CD14-positive monocyte (primary cell): Measurements from ENCODE around the gene OR13J1. TPM values are rescaled to one million over a fixed set of nuclear protein-coding genes. Genes with fewer than 3 reads are reported as not detected.
A peak's percentile ranks its signal among the peaks of the same experiment; 100 is the strongest.

ENCODE experiments used
- DNase-seq, 3 donors: peaks; one replicate each; pipeline ENCODE4 v3.0.0-alpha.2; 2011 to 2022
- H2AFZ ChIP-seq: 2 replicates; pipeline ENCODE4 v1.6.0; 2012; ENCODE audit warnings: mild to moderate bottlenecking, low read depth, low read length, inconsistent platforms; ENCODE audit not compliant: insufficient read depth, poor library complexity, severe bottlenecking
- H3K27ac ChIP-seq, 2 donors: 1 replicate in 1 of 2; 2 replicates in 1 of 2; pipeline ENCODE4 v1.5.1; 2012 to 2013; ENCODE audit warnings: low read length in 2 of 2, control low read depth in 1 of 2, inconsistent platforms in 1 of 2, low read depth in 1 of 2, mild to moderate bottlenecking in 1 of 2
- H3K27me3 ChIP-seq, 2 donors: one replicate each; pipeline versions ENCODE4 v1.6.0 to v1.6.1; 2011 to 2013; ENCODE audit warnings: low read length in 2 of 2; ENCODE audit not compliant: control insufficient read depth in 2 of 2, insufficient read depth in 2 of 2
- H3K36me3 ChIP-seq, 2 donors: replicated peaks in 1 of 2; 1 replicate in 1 of 2; 2 replicates in 1 of 2; pipeline versions ENCODE4 v1.5.1 to v1.6.1; 2012 to 2013; ENCODE audit warnings: low read length in 2 of 2, control low read depth in 1 of 2, inconsistent platforms in 1 of 2, mild to moderate bottlenecking in 1 of 2; ENCODE audit not compliant: insufficient read depth in 2 of 2, control insufficient read depth in 1 of 2
- H3K4me1 ChIP-seq, 2 donors: 1 replicate in 1 of 2; 2 replicates in 1 of 2; pipeline versions ENCODE4 v1.5.1 to v1.6.1; 2012 to 2013; ENCODE audit warnings: low read length in 2 of 2, control low read depth in 1 of 2, inconsistent platforms in 1 of 2, mild to moderate bottlenecking in 1 of 2, moderate library complexity in 1 of 2; ENCODE audit not compliant: insufficient read depth in 2 of 2, control insufficient read depth in 1 of 2
- H3K4me2 ChIP-seq: replicated peaks from 2 replicates; pipeline ENCODE3; 2012; ENCODE audit warnings: low read length, moderate library complexity, mild to moderate bottlenecking; ENCODE audit not compliant: poor library complexity, severe bottlenecking; ENCODE audit errors: extremely low read depth
- H3K4me3 ChIP-seq, 3 experiments: fragments of 200-600 bp in 1 of 3; sonication (generic) in 1 of 3; replicated peaks in 1 of 3; 1 replicate in 2 of 3; 2 replicates in 1 of 3; pipeline ENCODE4 v1.5.1; 2011 to 2013; ENCODE audit warnings: low read length in 3 of 3, mild to moderate bottlenecking in 3 of 3, control low read depth in 2 of 3, low read depth in 2 of 3, inconsistent platforms in 1 of 3, moderate library complexity in 1 of 3
- H3K79me2 ChIP-seq: 2 replicates; pipeline ENCODE4 v1.6.0; 2012; ENCODE audit warnings: mild to moderate bottlenecking, control low read depth, inconsistent platforms, low read length, moderate library complexity; ENCODE audit not compliant: insufficient read depth
- H3K9ac ChIP-seq: 2 replicates; pipeline ENCODE4 v1.6.0; 2017; ENCODE audit warnings: low read length, mild to moderate bottlenecking; ENCODE audit not compliant: insufficient read depth, poor library complexity, severe bottlenecking
- H3K9me3 ChIP-seq, 2 donors: replicated peaks in 1 of 2; 1 replicate in 1 of 2; 2 replicates in 1 of 2; pipeline versions ENCODE4 v1.5.1 to v1.6.1; 2012 to 2013; ENCODE audit warnings: low read length in 2 of 2, control low read depth in 1 of 2; ENCODE audit not compliant: control insufficient read depth in 1 of 2, insufficient read depth in 1 of 2
- H4K20me1 ChIP-seq: 2 replicates; pipeline ENCODE4 v1.6.0; 2012; ENCODE audit warnings: mild to moderate bottlenecking, low read length, control low read depth, moderate library complexity; ENCODE audit not compliant: insufficient read depth
- H3K27ac Mint-ChIP-seq, 7 donors: one replicate each; pipeline ENCODE4 v1.8.0; 2020; ENCODE audit warnings: mild to moderate bottlenecking in 7 of 7, mixed read lengths in 7 of 7, moderate library complexity in 6 of 7, inconsistent platforms in 2 of 7
- H3K27me3 Mint-ChIP-seq, 3 donors: one replicate each; pipeline ENCODE4 v1.8.0; 2021 to 2022; ENCODE audit warnings: low read depth in 3 of 3, mild to moderate bottlenecking in 3 of 3, mixed read lengths in 3 of 3, moderate library complexity in 3 of 3, inconsistent platforms in 1 of 3
- H3K36me3 Mint-ChIP-seq, 2 donors: one replicate each; pipeline ENCODE4 v1.8.0; 2020; ENCODE audit warnings: mixed read lengths in 2 of 2, inconsistent platforms in 1 of 2, mild to moderate bottlenecking in 1 of 2
- H3K4me1 Mint-ChIP-seq: one replicate; pipeline ENCODE4 v1.8.0; 2020; ENCODE audit warnings: mild to moderate bottlenecking, mixed read lengths
- H3K4me3 Mint-ChIP-seq, 2 donors: one replicate each; pipeline ENCODE4 v1.8.0; 2020; ENCODE audit warnings: mild to moderate bottlenecking in 2 of 2, mixed read lengths in 2 of 2, moderate library complexity in 1 of 2
- H3K9me3 Mint-ChIP-seq, 7 donors: one replicate each; pipeline ENCODE4 v1.8.0; 2020 to 2022; ENCODE audit warnings: mixed read lengths in 7 of 7, mild to moderate bottlenecking in 6 of 7, moderate library complexity in 6 of 7, inconsistent platforms in 2 of 7
- CTCF ChIP-seq: fragments of 200-600 bp; IDR thresholded peaks from one replicate; pipeline ENCODE4 v1.8.0; 2022; ENCODE audit warnings: antibody characterized with exemption, mild to moderate bottlenecking
- WGBS: methylation state at CpG from one replicate; pipeline ENCODE4 v1.1.5; 2013; ENCODE audit warnings: missing lambda C conversion rate; ENCODE audit not compliant: insufficient coverage; 5-methylcytosine and 5-hydroxymethylcytosine counted together
- intact Hi-C, 2 donors: fragments of 100-400 bp; cut with micrococcal nuclease; formaldehyde crosslinking; loops; one replicate each; pipeline versions ENCODE4 v1.15.0 to v1.15.1; 2023
- polyA plus RNA-seq, 3 donors: library from polyadenylated mRNA; depleted of rRNA in 1 of 3; unstranded in 2 of 3; stranded (reverse) in 1 of 3; fragments of 300-500 nt in 2 of 3; fragments of >200 nt in 1 of 3; fragmentation: Illumina TruSeq in 2 of 3; gene quantifications; 1 replicate in 2 of 3; 2 replicates in 1 of 3; pipeline ENCODE4 v1.2.3, GENCODE V29; 2012 to 2021

Gene OR13J1
- polyA plus RNA-seq, 3 donors = not detected

- peak overlapping the region in 1 of 2 donors; percentile 31 for H3K4me3 Mint-ChIP-seq
- DNase-seq = no peak
- intact Hi-C loops = no loop called here
- H3K9ac ChIP-seq = no peak overlapping the region
- peaks cover 6 to 10% of the 10 kb centered on the region in 2 donors for H3K36me3 Mint-ChIP-seq
- no peaks in the 10 kb centered on the region for H3K9me3 ChIP-seq
- H3K27ac ChIP-seq = no peak overlapping the region
- no peaks in the 10 kb centered on the region for H3K27me3 ChIP-seq
- peaks cover 18 to 20% (median 19%) of the 10 kb centered on the region in 3 donors for H3K27me3 Mint-ChIP-seq
- no peak overlapping the region for H2AFZ ChIP-seq
- H3K27ac Mint-ChIP-seq = peak overlapping the region in 2 of 7 donors; percentile 48 to 59
- no peaks in the 10 kb centered on the region for H3K36me3 ChIP-seq
- peaks cover 79% of the 10 kb centered on the region for H3K4me1 Mint-ChIP-seq
- no peaks in the 10 kb centered on the region for H4K20me1 ChIP-seq
- peak overlapping the region in 1 of 3 experiments; percentile 6 for H3K4me3 ChIP-seq
- H3K4me1 ChIP-seq = peaks cover 71 to 80% of the 10 kb centered on the region in 2 donors
- WGBS = 100% methylated on average over 2 of the region's 4 CpGs
- H3K4me2 ChIP-seq = no peak overlapping the region
- TF ChIP-seq CTCF = no peak
- H3K79me2 ChIP-seq = peaks cover 4% of the 10 kb centered on the region
- H3K9me3 Mint-ChIP-seq = no peaks in the 10 kb centered on the region
Measured at GRCh38 chr9:35831040-35831439, 39.2 kb downstream of the OR13J1 start.

- Histone ChIP-seq H3K4me1 (peaks cover 58 to 69% of the 10 kb centered on the region in 2 donors), H3K9ac (peak overlapping the region; percentile 75), H3K9me3 (no peaks in the 10 kb centered on the region), H4K20me1 (no peaks in the 10 kb centered on the region), H3K27ac (peak overlapping the region; percentile 10 to 73), H3K4me3 (peak overlapping the region; percentile 39 to 94 (median 67)), H3K79me2 (peaks cover 4% of the 10 kb centered on the region), H3K27me3 (no peaks in the 10 kb centered on the region), H2AFZ (peak overlapping the region; percentile 98), H3K4me2 (peak overlapping the region; percentile 99), H3K36me3 (no peaks in the 10 kb centered on the region)
- DNase-seq = no peak
- peak overlapping the region; percentile 5 to 93 (median 82) for H3K27ac Mint-ChIP-seq
- no peaks in the 10 kb centered on the region for H3K9me3 Mint-ChIP-seq
- 86% methylated on average over 2 of the region's 2 CpGs for WGBS
- peaks cover 5% of the 10 kb centered on the region in 2 donors for H3K36me3 Mint-ChIP-seq
- H3K4me1 Mint-ChIP-seq = peaks cover 70% of the 10 kb centered on the region
- TF ChIP-seq CTCF = no peak
- intact Hi-C loops = loop anchor here (2.0 to 5.0 kb wide), 4 partner anchors 15 to 97 kb away; partner anchors contain the start of genes CREB3 (in 1 of the 2), OR13J1 (in 1 of the 2) and TLN1 (in 1 of the 2)
- H3K27me3 Mint-ChIP-seq = peaks cover 17 to 18% (median 18%) of the 10 kb centered on the region in 3 donors
- peak overlapping the region; percentile 69 to 89 for H3K4me3 Mint-ChIP-seq
Measured at GRCh38 chr9:35829764-35830096, 40.5 kb downstream of the OR13J1 start.
